Fibroblast of pulmonary artery (primary cell): ENCODE results near the gene STX16.

Experiments used
- DNase-seq: peaks from one replicate; pipeline ENCODE4 v3.0.0-alpha.2; 2010; ENCODE audit warnings: low read depth
- H3K4me3 ChIP-seq: replicated peaks from 2 replicates; pipeline ENCODE4 v1.5.1; 2011; ENCODE audit warnings: low read depth, mild to moderate bottlenecking, control low read depth, low read length, moderate library complexity
- TF ChIP-seq, protein P1 (sequence below): IDR thresholded peaks from 2 replicates; pipeline ENCODE4 v1.5.1; 2011; ENCODE audit warnings: mild to moderate bottlenecking, control low read depth, low read length, inconsistent platforms; ENCODE audit errors: missing control alignments

The STX16 gene

DNA sequence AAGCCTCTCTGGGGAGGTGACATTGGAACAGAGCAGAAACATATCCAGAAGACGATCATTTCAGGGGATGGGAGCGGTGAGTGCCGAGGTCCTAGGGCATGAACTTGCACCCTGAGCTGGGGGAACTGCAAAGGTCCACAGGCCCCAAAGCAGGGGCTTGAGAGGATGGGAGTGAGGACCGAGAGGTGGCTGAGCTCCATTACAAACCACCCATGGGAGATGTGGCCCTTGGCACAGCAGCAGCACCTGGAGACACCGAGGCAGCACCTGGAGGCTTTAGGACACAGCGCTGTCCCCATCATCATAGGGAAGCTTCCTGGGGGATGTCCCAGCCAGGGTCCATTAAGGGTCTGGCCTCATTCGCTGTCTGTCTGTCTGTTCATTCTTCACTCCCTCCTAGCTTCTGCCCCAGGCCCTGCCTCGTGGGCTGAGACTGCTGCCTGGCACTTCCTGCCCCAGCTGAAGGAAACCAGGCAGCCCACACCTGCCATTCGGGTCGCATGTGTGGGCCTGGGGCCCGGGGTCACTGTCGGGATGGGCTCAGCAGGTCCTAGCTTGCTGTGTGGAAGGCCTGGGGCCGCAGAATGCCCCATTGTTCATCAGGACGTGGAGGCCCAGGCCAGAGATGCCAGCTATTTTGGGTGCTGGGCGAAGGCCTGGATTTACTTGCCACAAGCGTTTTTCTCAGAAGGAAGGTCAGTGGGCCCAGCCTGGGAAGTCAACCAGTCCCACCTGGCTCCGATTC is 42.8 kb upstream of the STX16 start:
- DNase-seq = no peak
- TF ChIP-seq, protein P1, sequence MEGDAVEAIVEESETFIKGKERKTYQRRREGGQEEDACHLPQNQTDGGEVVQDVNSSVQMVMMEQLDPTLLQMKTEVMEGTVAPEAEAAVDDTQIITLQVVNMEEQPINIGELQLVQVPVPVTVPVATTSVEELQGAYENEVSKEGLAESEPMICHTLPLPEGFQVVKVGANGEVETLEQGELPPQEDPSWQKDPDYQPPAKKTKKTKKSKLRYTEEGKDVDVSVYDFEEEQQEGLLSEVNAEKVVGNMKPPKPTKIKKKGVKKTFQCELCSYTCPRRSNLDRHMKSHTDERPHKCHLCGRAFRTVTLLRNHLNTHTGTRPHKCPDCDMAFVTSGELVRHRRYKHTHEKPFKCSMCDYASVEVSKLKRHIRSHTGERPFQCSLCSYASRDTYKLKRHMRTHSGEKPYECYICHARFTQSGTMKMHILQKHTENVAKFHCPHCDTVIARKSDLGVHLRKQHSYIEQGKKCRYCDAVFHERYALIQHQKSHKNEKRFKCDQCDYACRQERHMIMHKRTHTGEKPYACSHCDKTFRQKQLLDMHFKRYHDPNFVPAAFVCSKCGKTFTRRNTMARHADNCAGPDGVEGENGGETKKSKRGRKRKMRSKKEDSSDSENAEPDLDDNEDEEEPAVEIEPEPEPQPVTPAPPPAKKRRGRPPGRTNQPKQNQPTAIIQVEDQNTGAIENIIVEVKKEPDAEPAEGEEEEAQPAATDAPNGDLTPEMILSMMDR = no peak
- no peak overlapping the region for H3K4me3 ChIP-seq

DNA sequence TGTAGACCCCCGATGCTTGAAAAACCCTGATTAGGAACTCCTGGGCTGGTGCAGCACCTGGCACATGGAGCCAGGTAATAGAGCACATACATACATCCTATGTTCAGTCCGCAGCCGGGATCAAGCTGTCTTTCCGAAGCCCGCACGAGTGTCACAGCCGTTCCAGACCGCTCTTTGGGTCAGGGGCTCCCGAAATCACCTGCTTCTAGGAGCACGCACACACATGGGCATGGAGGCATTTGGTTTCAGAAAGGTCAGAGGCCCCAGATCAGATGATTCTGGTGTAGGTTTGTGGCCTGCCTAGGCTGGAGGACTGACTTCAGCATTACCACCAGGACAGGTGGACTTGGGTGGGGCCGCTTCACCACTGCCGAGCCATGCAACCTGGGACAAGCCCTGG is 42.1 kb upstream of the STX16 start:
- DNase-seq = no peak
- H3K4me3 ChIP-seq = no peak overlapping the region
- TF ChIP-seq, protein P1 = no peak

DNA sequence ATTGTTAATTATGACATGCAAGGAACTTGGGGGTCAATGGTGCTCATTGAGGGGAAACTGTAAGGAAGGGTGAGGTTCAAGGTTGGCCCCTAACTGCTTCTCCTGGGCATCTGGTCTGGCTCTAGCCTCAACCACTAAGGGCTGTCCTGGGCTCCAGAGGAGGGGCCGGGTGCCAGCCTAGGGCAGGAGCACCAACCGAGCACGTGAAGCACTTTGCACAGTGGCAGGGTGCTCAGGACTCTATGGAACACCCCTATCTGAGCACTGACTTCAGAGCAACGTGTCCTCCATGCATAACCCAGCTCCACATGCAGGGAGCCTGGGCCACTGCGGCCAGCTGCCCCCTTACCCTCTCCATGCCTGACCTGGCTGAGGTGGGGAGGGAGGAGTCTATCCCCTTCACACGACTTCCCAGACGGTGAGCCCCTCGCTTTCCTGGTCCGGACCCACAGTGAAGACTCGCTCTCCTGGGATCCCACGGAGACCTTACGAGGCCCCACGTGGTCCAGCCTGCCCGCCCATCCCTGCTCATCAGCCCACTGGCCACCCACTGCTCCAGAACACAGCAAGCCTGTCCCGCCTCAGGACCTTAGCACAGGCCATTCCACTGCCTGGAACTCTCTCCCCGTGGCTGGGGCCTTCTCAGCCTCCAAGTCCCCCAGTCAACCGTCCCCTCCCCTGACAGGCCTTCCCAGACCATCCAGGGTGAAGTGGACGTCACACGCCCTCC is 40.8 kb upstream of the STX16 start:
- no peak overlapping the region for H3K4me3 ChIP-seq
- TF ChIP-seq, protein P1 = no peak
- DNase-seq = no peak

DNA sequence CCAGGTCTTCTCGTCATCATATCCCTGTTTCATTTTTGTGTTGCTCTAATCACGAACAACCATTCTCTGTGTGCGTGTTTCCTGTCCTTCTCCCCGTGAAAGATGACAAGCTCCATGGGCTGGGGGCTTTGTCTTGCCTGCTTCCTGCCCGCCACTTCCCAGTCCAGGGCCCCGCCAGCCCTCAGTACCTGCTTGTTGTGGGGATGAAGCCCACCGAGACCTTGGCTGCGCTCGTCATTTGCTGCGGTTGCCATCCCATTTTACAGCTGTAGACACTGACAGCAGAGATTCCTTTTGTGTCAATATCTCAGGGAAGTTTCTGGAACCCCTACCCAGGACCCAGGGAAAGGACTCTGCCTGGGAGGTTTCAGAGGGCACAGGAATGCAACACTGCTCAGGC is 40.3 kb upstream of the STX16 start:
- H3K4me3 ChIP-seq = no peak overlapping the region
- no peak for DNase-seq
- TF ChIP-seq, protein P1 = no peak

DNA sequence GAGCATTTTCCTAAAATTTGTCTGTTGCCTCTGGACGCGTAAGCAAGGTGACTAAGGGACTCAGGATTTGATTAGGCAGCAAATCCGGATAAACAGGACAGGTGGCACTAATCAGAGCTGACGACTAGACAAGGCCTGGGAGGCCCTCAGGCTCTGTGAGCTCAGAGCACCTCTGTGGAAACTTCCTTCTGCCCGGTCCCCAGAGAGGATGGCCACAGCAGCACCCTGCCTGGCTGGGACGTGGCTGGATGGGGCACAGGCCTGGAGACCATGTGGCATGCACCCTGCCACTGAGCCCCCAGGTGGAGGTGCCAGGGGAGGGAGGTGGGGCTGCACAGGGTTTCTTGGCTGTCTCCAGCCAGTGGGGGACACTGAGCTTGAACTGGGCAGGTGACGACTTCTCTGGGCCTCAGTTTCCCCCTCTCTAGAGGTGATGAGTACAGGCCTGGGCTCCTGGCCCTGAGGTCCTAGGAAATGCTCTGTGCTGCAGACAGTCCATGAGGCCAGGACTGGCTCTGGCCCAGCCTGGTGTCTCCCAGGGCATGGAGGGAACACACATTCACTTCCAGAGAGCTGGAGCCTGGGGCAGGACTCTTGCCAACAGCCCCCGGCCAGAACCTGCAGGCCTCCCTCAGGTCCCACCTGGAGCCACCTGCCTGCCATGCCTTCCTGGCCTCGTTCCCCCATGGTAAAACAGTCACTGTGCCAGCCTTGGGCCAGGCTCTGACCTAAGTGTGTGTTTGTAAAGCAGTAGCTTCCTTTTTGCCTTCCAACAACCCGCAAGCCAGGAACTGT is 39.6 kb upstream of the STX16 start:
- H3K4me3 ChIP-seq = no peak overlapping the region
- DNase-seq = no peak
- TF ChIP-seq, protein P1 = no peak

DNA sequence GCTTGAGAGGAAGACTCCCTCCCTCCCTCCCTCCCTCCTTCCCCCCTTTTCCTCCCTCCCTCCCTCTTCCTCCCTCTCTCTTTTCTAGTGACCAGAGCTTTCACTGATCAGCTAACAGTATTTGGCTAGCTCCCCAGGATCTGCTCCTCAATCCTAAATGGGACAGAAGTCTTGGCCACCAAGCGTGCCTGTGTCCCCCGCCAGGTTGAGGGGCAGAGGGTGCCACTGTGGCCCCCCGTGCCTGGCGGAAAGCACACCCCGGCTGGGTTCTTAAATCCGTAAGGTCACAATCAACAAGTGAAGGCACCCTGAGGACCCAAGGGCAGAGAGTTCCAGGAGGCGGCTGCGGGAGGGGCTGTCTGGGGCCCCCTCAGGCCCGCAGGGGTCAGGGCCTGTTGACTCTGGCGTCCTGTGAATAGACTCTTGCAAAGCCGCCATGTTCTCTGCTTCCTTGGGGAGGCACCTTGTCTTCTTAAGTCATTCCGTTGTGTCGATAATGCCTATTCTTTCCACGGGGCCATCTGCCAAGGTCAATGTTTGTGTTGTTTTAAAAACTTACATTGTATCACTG is 38.9 kb upstream of the STX16 start:
- DNase-seq = peak; percentile 53
- H3K4me3 ChIP-seq = no peak overlapping the region
- TF ChIP-seq, protein P1 = no peak
